NCI-H226 (cell line): ENCODE results near the gene CEP43.

Source experiments
- DNase-seq: peaks from one replicate; pipeline ENCODE4 v3.0.0-alpha.2; 2015

Gene CEP43

GRCh38 chr6:166999145-166999883 is at the start of gene CEP43:
TSS of gene CEP43 (plus strand) at chr6:166999397. CDS start at chr6:166999413, 16 bp downstream.
- no peak for DNase-seq

- no peak for DNase-seq
Observed at GRCh38 chr6:166949528-166950442, 49.4 kb upstream of the CEP43 start.

GRCh38 chr6:166950443-166950821 is 48.8 kb upstream of the CEP43 start:
- DNase-seq: no peak

GRCh38 chr6:166950892-166951669 is 48.1 kb upstream of the CEP43 start:
- DNase-seq: peak; percentile 79

- DNase-seq: no peak
Observed at GRCh38 chr6:166951670-166952060, 47.5 kb upstream of the CEP43 start.

- DNase-seq: no peak
Observed at GRCh38 chr6:166952121-166952520, 47.1 kb upstream of the CEP43 start.

- no peak for DNase-seq
Observed at GRCh38 chr6:166952567-166953486, 46.4 kb upstream of the CEP43 start.

- no peak for DNase-seq
Observed at GRCh38 chr6:166954118-166954713, 45.0 kb upstream of the CEP43 start.

- DNase-seq: no peak
Observed at GRCh38 chr6:166955121-166955864, 43.9 kb upstream of the CEP43 start.

- peak; percentile 12 for DNase-seq
Observed at GRCh38 chr6:166955865-166956443, 43.2 kb upstream of the CEP43 start.

GRCh38 chr6:166956444-166957086 is 42.6 kb upstream of the CEP43 start, which contains the start of gene RNASET2:
TSS of gene RNASET2 (minus strand) at chr6:166956550. CDS start at chr6:166956182, 368 bp downstream.
- peak; percentile 84 for DNase-seq

GRCh38 chr6:166957087-166957804 is 42.0 kb upstream of the CEP43 start:
- DNase-seq: peak; percentile 22

GRCh38 chr6:166957805-166958076 is 41.5 kb upstream of the CEP43 start:
- DNase-seq: no peak

- no peak for DNase-seq
Observed at GRCh38 chr6:166958926-166959861, 40.0 kb upstream of the CEP43 start.

GRCh38 chr6:166959911-166960608 is 39.1 kb upstream of the CEP43 start:
- no peak for DNase-seq

- no peak for DNase-seq
Observed at GRCh38 chr6:166960609-166960978, 38.6 kb upstream of the CEP43 start.

- no peak for DNase-seq
Observed at GRCh38 chr6:166966268-166966667, 32.9 kb upstream of the CEP43 start.
